Mesenchymal stem cell (in vitro differentiated cells and primary cell): ENCODE measurements around the gene MXRA5. TPM values are rescaled to one million over a fixed set of nuclear protein-coding genes. Genes with fewer than 3 reads are reported as not detected.

ENCODE experiments used
- DNase-seq: peaks from one replicate; pipeline ENCODE4 v3.0.0-alpha.2; 2013
- H2AFZ ChIP-seq: one replicate; pipeline ENCODE4 v1.6.1; 2013; ENCODE audit warnings: low read depth, mild to moderate bottlenecking, control low read depth, inconsistent platforms, low read length, moderate library complexity
- H2AK5ac ChIP-seq: 2 replicates; pipeline ENCODE4 v1.6.1; 2013; ENCODE audit warnings: low read length, moderate library complexity, mild to moderate bottlenecking, inconsistent platforms; ENCODE audit not compliant: severe bottlenecking
- H2BK120ac ChIP-seq: one replicate; pipeline ENCODE4 v1.6.1; 2013; ENCODE audit warnings: low read depth, mild to moderate bottlenecking, inconsistent platforms, low read length, moderate library complexity
- H2BK12ac ChIP-seq, 2 experiments: one replicate each; pipeline ENCODE4 v1.6.1; 2013; ENCODE audit warnings: inconsistent platforms in 2 of 2, low read length in 2 of 2, mild to moderate bottlenecking in 2 of 2, moderate library complexity in 2 of 2, control low read depth in 1 of 2
- H2BK15ac ChIP-seq: one replicate; pipeline ENCODE4 v1.6.1; 2013; ENCODE audit warnings: mild to moderate bottlenecking, low read depth, inconsistent platforms; ENCODE audit not compliant: poor library complexity, severe bottlenecking
- H2BK5ac ChIP-seq: 2 replicates; pipeline ENCODE4 v1.6.1; 2013; ENCODE audit warnings: low read depth, mild to moderate bottlenecking, low read length, control low read depth, inconsistent platforms; ENCODE audit not compliant: poor library complexity, severe bottlenecking
- H3K14ac ChIP-seq, 2 experiments: one replicate each; pipeline ENCODE4 v1.6.1; 2013; ENCODE audit warnings: inconsistent platforms in 2 of 2, low read length in 2 of 2, control low read depth in 1 of 2, mild to moderate bottlenecking in 1 of 2, moderate library complexity in 1 of 2
- H3K18ac ChIP-seq, 2 experiments: one replicate each; pipeline ENCODE4 v1.6.1; 2013; ENCODE audit warnings: inconsistent platforms in 2 of 2, low read length in 2 of 2, control low read depth in 1 of 2, low read depth in 1 of 2, mild to moderate bottlenecking in 1 of 2
- H3K23ac ChIP-seq, 2 experiments: one replicate each; pipeline ENCODE4 v1.6.1; 2013; ENCODE audit warnings: inconsistent platforms in 2 of 2, low read length in 2 of 2, mild to moderate bottlenecking in 2 of 2, moderate library complexity in 2 of 2, control low read depth in 1 of 2
- H3K27ac ChIP-seq: 2 replicates; pipeline ENCODE4 v1.5.1; 2013; ENCODE audit warnings: mild to moderate bottlenecking, moderate library complexity, low read length, control low read depth, inconsistent platforms; ENCODE audit not compliant: poor library complexity, severe bottlenecking
- H3K27me3 ChIP-seq, 2 experiments: 2 replicates each; pipeline versions ENCODE4 v1.6.1 to v1.7.0; 2013; ENCODE audit warnings: low read length in 2 of 2, mild to moderate bottlenecking in 2 of 2, moderate library complexity in 2 of 2, control low read depth in 1 of 2, inconsistent platforms in 1 of 2; ENCODE audit not compliant: control insufficient read depth in 1 of 2, insufficient read depth in 1 of 2
- H3K36me3 ChIP-seq, 2 experiments: 2 replicates each; pipeline versions ENCODE4 v1.6.1 to v1.7.0; 2013; ENCODE audit warnings: low read length in 2 of 2, control low read depth in 1 of 2, inconsistent platforms in 1 of 2, low read depth in 1 of 2, mild to moderate bottlenecking in 1 of 2; ENCODE audit not compliant: insufficient read depth in 2 of 2, control insufficient read depth in 1 of 2
- H3K4ac ChIP-seq, 2 experiments: one replicate each; pipeline ENCODE4 v1.6.1; 2013; ENCODE audit warnings: inconsistent platforms in 2 of 2, low read length in 2 of 2, mild to moderate bottlenecking in 2 of 2, moderate library complexity in 2 of 2, control low read depth in 1 of 2, low read depth in 1 of 2
- H3K4me1 ChIP-seq: 2 replicates; pipeline ENCODE4 v1.6.1; 2013; ENCODE audit warnings: low read depth, low read length, control low read depth; ENCODE audit not compliant: control insufficient read depth, insufficient read depth
- H3K4me2 ChIP-seq: 2 replicates; pipeline ENCODE4 v1.6.1; 2013; ENCODE audit warnings: low read length, mild to moderate bottlenecking, inconsistent platforms; ENCODE audit not compliant: poor library complexity, severe bottlenecking
- H3K4me3 ChIP-seq, 2 experiments: 2 replicates each; pipeline versions ENCODE4 v1.5.1 to v1.7.0; 2013; ENCODE audit warnings: low read length in 2 of 2, mild to moderate bottlenecking in 2 of 2, control low read depth in 1 of 2, low read depth in 1 of 2; ENCODE audit not compliant: insufficient read depth in 1 of 2
- H3K79me1 ChIP-seq: replicated peaks from 2 replicates; pipeline ENCODE4 v1.6.1; 2013; ENCODE audit warnings: mild to moderate bottlenecking, control low read depth, low read length, inconsistent platforms; ENCODE audit not compliant: poor library complexity, severe bottlenecking
- H3K9ac ChIP-seq: 2 replicates; pipeline ENCODE4 v1.7.0; 2013; ENCODE audit warnings: mild to moderate bottlenecking, low read length, moderate library complexity
- H3K9me3 ChIP-seq: 2 replicates; pipeline ENCODE4 v1.7.0; 2013; ENCODE audit warnings: mild to moderate bottlenecking, low read length; ENCODE audit not compliant: control insufficient read depth
- H4K8ac ChIP-seq: one replicate; pipeline ENCODE4 v1.6.1; 2013; ENCODE audit warnings: inconsistent platforms, mild to moderate bottlenecking, low read length, moderate library complexity
- H4K91ac ChIP-seq: one replicate; pipeline ENCODE4 v1.6.1; 2013; ENCODE audit warnings: mild to moderate bottlenecking, low read length, inconsistent platforms
- WGBS: methylation state at CpG from one replicate; pipeline ENCODE4 v1.1.7; 2013; ENCODE audit warnings: mixed read lengths; 5-methylcytosine and 5-hydroxymethylcytosine counted together
- polyA plus RNA-seq, 2 experiments: library from polyadenylated mRNA; stranded (reverse); fragments of 200-250 nt; gene quantifications; one replicate each; pipeline ENCODE4 v1.2.3, GENCODE V29; 2013

Gene MXRA5
- 66.6 TPM for polyA plus RNA-seq (2013, experiment 1 of 2)
- polyA plus RNA-seq (2013, experiment 2 of 2): 61.4 TPM

DNA sequence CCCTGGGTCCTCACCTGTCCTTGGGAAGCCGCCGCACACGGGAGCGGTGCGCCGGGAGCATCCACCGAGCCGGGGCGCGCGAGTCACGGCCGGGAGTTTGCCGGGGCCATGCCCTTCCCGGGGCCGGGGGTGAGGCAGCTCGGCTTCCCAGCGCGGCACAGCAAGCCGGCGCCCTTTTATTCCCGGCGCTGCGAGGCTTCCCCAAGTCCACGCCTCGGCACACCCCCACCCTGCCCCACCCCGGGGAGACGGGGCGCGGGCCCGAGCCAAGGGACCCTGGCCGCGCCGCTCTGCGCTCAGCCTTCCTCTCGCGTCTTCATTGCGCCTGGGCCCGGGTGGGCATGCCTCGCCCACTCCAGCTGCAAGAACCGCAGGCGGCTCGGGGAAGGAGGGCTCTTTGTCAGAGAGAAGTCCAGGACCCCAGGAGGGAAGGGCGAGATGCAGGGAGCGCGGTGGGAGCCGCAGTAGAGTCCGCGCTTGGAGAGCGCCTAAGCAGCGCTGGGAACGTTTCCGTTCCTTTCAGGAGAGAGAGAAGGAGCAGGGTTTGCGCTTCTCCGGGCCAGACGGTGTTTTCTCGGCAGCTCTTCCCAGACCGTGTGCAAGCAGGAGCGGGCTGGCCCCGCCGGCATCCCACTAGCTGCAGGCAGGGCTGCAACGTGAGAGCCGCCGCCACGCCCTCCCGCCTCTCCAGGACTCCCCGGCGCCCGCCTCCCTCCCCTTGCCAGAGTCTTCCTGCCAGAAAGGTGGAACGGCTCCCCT is at the start of gene MXRA5:
Gene MXRA5, minus strand, starts transcription at position 152 of the 759 bp plus-strand sequence. CDS start 2,819 bp downstream, outside the sequence.
- Histone ChIP-seq H4K8ac (peak within 1 kb of the TSS; percentile 75), H2BK120ac (peak within 1 kb of the TSS; percentile 49), H3K4me3 (peak within 1 kb of the TSS; percentile 60 to 75), H4K91ac (peak within 1 kb of the TSS; percentile 72), H2BK5ac (no peak within 1 kb of the TSS), H3K9me3 (peaks cover 16% of the 10 kb centered on the region), H3K79me1 (no peaks in the 10 kb centered on the region), H3K36me3 (no peaks in the 10 kb centered on the region), H3K27me3 (peaks cover 0 to 12% of the 10 kb centered on the region in 2 experiments), H3K4me1 (no peaks in the 10 kb centered on the region), H3K14ac (peak within 1 kb of the TSS in 1 of 2 experiments; percentile 71), H3K27ac (peak within 1 kb of the TSS; percentile 29), H2BK15ac (peak within 1 kb of the TSS; percentile 48), H3K23ac (no peak within 1 kb of the TSS), H2BK12ac (peak within 1 kb of the TSS; percentile 33 to 39), H3K4me2 (peak within 1 kb of the TSS; percentile 85), H3K9ac (peak within 1 kb of the TSS; percentile 81), H3K4ac (peak within 1 kb of the TSS; percentile 17 to 75), H2AK5ac (no peak within 1 kb of the TSS), H2AFZ (peak within 1 kb of the TSS; percentile 10), H3K18ac (peak within 1 kb of the TSS; percentile 81 to 84)
- WGBS: 0% methylated on average over 10 of the region's 70 CpGs
- peak; percentile 60 for DNase-seq

DNA sequence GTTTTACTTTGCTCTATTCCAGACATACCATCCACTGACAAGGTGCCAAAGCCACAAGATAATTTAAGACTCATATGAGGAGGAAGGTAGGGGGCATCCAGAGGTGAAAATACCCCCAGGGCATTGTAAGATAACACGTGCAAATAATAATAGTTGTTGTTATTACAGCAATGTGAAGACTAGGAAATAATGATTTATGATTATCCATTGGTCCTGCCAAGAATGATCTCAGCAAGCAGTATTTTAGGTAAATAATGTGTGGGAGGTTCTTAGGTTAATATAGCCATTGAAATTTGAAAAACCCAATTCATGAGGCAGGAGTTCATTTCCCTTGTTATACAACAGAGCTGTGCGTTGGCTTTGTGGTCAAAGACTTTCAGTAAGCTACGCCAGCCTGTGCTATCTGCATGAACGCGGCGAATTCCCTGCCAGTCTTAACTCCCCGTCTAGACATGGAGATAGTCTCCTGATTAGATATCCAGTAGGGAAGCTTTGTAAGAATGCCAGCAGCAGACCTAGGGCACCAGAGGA is 47.2 kb upstream of the MXRA5 start:
- Histone ChIP-seq H3K9me3 (no peaks in the 10 kb centered on the region), H2BK5ac (no peak overlapping the region), H2BK12ac (no peak overlapping the region), H2AFZ (no peak overlapping the region), H3K4me3 (peak overlapping the region in 1 of 2 experiments; percentile 24), H3K79me1 (no peaks in the 10 kb centered on the region), H2BK15ac (no peak overlapping the region), H3K36me3 (no peaks in the 10 kb centered on the region), H4K91ac (no peak overlapping the region), H3K4ac (no peak overlapping the region), H3K4me2 (no peak overlapping the region), H3K14ac (no peak overlapping the region), H2BK120ac (no peak overlapping the region), H4K8ac (no peak overlapping the region), H3K27ac (no peak overlapping the region), H3K18ac (no peak overlapping the region), H3K27me3 (peaks cover 0 to 5% of the 10 kb centered on the region in 2 experiments), H3K9ac (no peak overlapping the region), H3K4me1 (no peaks in the 10 kb centered on the region), H3K23ac (no peak overlapping the region), H2AK5ac (no peak overlapping the region)
- 65% methylated on average over 3 of the region's 7 CpGs for WGBS
- DNase-seq: no peak

GRCh38 chrX:3393178-3393577 is 46.7 kb upstream of the MXRA5 start:
- Histone ChIP-seq H3K4ac (no peak overlapping the region), H2BK5ac (no peak overlapping the region), H3K36me3 (no peaks in the 10 kb centered on the region), H2AFZ (no peak overlapping the region), H3K4me3 (peak overlapping the region in 1 of 2 experiments; percentile 24), H3K4me1 (no peaks in the 10 kb centered on the region), H2BK12ac (no peak overlapping the region), H3K27me3 (peaks cover 0 to under 1% of the 10 kb centered on the region in 2 experiments), H3K79me1 (no peaks in the 10 kb centered on the region), H4K8ac (no peak overlapping the region), H2AK5ac (no peak overlapping the region), H3K4me2 (no peak overlapping the region), H3K14ac (no peak overlapping the region), H2BK120ac (no peak overlapping the region), H4K91ac (no peak overlapping the region), H3K9me3 (no peaks in the 10 kb centered on the region), H2BK15ac (no peak overlapping the region), H3K23ac (no peak overlapping the region), H3K27ac (no peak overlapping the region), H3K9ac (no peak overlapping the region), H3K18ac (no peak overlapping the region)
- no peak for DNase-seq
- no CpG with 5 or more reads among the region's 1 CpG for WGBS

DNA sequence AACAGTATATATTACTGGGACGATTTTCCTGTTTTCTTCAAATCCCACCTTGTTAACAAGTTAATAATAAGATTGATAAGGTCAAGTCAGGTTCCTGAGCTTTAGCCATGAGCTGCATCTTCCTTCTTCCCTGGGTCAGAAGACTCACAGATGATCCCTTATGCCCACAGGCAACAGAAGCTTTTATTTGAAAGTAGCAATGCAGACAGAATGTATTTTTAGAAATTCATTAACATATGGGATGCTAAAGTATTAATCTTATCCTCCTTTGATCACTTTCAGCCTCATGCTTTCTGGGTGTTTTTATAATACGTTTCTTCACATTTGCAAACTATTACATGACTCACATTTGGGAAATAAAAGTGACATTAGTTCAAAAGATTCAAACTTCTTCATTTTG is 42.0 kb upstream of the MXRA5 start:
- Histone ChIP-seq H3K9me3 (no peaks in the 10 kb centered on the region), H3K79me1 (no peaks in the 10 kb centered on the region), H3K4me1 (peaks cover 2% of the 10 kb centered on the region), H3K4me2 (no peak overlapping the region), H3K23ac (no peak overlapping the region), H3K18ac (no peak overlapping the region), H3K4ac (no peak overlapping the region), H4K91ac (no peak overlapping the region), H2AFZ (no peak overlapping the region), H3K36me3 (no peaks in the 10 kb centered on the region), H3K4me3 (no peak overlapping the region), H2AK5ac (no peak overlapping the region), H2BK120ac (no peak overlapping the region), H3K27ac (no peak overlapping the region), H2BK5ac (no peak overlapping the region), H2BK12ac (no peak overlapping the region), H4K8ac (no peak overlapping the region), H3K27me3 (no peaks in the 10 kb centered on the region), H3K9ac (no peak overlapping the region), H2BK15ac (no peak overlapping the region), H3K14ac (no peak overlapping the region)
- no peak for DNase-seq
- no CpG with 5 or more reads among the region's 2 CpGs for WGBS
